RWPE2 (cell line): ENCODE results near the gene ERFE.

ENCODE experiments used
- ATAC-seq: fragments of 200-7000 bp; cut with Tn5 transposase; 3 replicates; pipeline ENCODE4 v1.9.1; 2021; ENCODE audit warnings: low read depth
- DNase-seq: peaks from one replicate; pipeline ENCODE4 v3.0.0-alpha.2; 2020; ENCODE audit warnings: low spot score
- H3K27ac ChIP-seq: fragments of 450-650 bp; 2 replicates; pipeline ENCODE4 v1.5.1; 2017; ENCODE audit warnings: mild to moderate bottlenecking; ENCODE audit not compliant: poor library complexity, severe bottlenecking
- H3K27me3 ChIP-seq: fragments of 250-450 bp; sonication (Bioruptor Pico); 2 replicates; pipeline ENCODE4 v1.5.1; 2021; ENCODE audit warnings: mild to moderate bottlenecking, moderate library complexity; ENCODE audit not compliant: insufficient read depth, poor library complexity, severe bottlenecking
- H3K36me3 ChIP-seq: fragments of 250-450 bp; sonication (Bioruptor Pico); 2 replicates; pipeline ENCODE4 v1.5.1; 2020; ENCODE audit warnings: low read depth, mild to moderate bottlenecking, moderate library complexity
- H3K4me1 ChIP-seq: fragments of 250-450 bp; sonication (Bioruptor Pico); 2 replicates; pipeline ENCODE4 v1.5.1; 2021; ENCODE audit warnings: mild to moderate bottlenecking, moderate library complexity; ENCODE audit not compliant: insufficient read depth, poor library complexity, severe bottlenecking
- H3K4me3 ChIP-seq: fragments of 250-450 bp; sonication (Bioruptor Pico); 2 replicates; pipeline ENCODE4 v1.5.1; 2021; ENCODE audit warnings: mild to moderate bottlenecking, moderate library complexity; ENCODE audit not compliant: severe bottlenecking
- H3K9me3 ChIP-seq: fragments of 250-450 bp; sonication (Bioruptor Pico); 2 replicates; pipeline ENCODE4 v1.5.1; 2021; ENCODE audit warnings: mild to moderate bottlenecking, moderate library complexity; ENCODE audit not compliant: severe bottlenecking
- TF ChIP-seq, protein P1 (sequence below): fragments of 450-650 bp; IDR thresholded peaks from one replicate; pipeline ENCODE4 v1.5.1; 2017; ENCODE audit warnings: mild to moderate bottlenecking, moderate library complexity; ENCODE audit not compliant: poor library complexity, severe bottlenecking

ERFE gene

DNA sequence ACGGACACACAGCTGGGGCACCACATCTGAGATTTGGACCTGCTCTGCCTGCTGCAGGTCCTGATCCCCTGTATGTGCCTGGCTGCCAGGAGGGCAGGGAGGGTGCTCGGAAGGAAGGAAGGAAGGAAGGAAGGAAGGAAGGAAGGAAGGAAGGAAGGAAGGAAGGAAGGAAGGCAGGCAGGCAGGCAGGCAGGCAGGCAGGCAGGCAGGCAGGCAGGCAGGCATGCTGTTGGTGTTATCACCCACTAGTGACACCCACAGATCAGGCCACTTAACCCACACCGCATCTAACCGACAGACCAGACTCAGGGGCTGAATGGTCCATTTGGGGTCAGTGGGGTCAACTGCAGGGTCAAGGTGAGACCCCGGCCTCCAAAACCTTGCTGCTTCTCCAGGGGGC lies 14.5 kb upstream of the ERFE start:
- H3K4me1 ChIP-seq = peaks cover 28% of the 10 kb centered on the region
- ATAC-seq (no peak), DNase-seq (no peak)

DNA sequence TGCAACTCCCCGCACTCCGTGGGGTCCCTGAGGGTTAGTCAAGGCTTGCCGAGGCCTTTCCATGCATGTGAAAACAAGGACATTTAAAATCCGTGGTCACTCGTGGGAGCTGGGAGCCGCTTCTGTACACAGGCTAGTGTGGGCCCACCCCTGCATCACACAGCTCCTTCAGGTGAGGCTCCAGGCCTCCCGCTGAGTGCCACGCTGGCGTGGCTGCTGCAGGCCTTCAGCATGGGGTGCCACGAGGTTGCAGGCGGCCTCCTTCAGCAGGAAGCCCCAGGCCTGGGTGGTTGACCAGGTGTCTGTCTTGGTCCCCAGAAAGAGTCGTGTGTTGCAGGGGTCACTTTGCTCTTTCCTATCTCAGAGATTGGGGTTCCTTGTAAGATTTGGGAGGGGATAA lies 13.7 kb upstream of the ERFE start:
- ATAC-seq = no peak
- DNase-seq = no peak
- H3K4me3 ChIP-seq = no peak overlapping the region
- TF ChIP-seq, protein P1, sequence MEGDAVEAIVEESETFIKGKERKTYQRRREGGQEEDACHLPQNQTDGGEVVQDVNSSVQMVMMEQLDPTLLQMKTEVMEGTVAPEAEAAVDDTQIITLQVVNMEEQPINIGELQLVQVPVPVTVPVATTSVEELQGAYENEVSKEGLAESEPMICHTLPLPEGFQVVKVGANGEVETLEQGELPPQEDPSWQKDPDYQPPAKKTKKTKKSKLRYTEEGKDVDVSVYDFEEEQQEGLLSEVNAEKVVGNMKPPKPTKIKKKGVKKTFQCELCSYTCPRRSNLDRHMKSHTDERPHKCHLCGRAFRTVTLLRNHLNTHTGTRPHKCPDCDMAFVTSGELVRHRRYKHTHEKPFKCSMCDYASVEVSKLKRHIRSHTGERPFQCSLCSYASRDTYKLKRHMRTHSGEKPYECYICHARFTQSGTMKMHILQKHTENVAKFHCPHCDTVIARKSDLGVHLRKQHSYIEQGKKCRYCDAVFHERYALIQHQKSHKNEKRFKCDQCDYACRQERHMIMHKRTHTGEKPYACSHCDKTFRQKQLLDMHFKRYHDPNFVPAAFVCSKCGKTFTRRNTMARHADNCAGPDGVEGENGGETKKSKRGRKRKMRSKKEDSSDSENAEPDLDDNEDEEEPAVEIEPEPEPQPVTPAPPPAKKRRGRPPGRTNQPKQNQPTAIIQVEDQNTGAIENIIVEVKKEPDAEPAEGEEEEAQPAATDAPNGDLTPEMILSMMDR = no peak
- no peaks in the 10 kb centered on the region for H3K27me3 ChIP-seq
- H3K36me3 ChIP-seq = no peaks in the 10 kb centered on the region
- H3K9me3 ChIP-seq = no peaks in the 10 kb centered on the region
- H3K4me1 ChIP-seq = peaks cover 28% of the 10 kb centered on the region
- H3K27ac ChIP-seq = no peak overlapping the region

More for the DNA sequence above, 14.5 kb upstream of the ERFE start:
- TF ChIP-seq, protein P1 = no peak
- Histone ChIP-seq H3K36me3 (no peaks in the 10 kb centered on the region), H3K27me3 (no peaks in the 10 kb centered on the region), H3K9me3 (no peaks in the 10 kb centered on the region), H3K4me3 (no peak overlapping the region), H3K27ac (no peak overlapping the region)

GRCh38 chr2:238145851-238146250 lies 12.9 kb upstream of the ERFE start:
- ATAC-seq (no peak), DNase-seq (no peak)
- Histone ChIP-seq H3K9me3 (no peaks in the 10 kb centered on the region), H3K27me3 (no peaks in the 10 kb centered on the region), H3K4me1 (peaks cover 28% of the 10 kb centered on the region), H3K27ac (no peak overlapping the region), H3K36me3 (no peaks in the 10 kb centered on the region), H3K4me3 (no peak overlapping the region)
- TF ChIP-seq, protein P1 = no peak

- Histone ChIP-seq H3K4me1 (peaks cover 17% of the 10 kb centered on the region), H3K9me3 (no peaks in the 10 kb centered on the region), H3K36me3 (no peaks in the 10 kb centered on the region), H3K27me3 (no peaks in the 10 kb centered on the region), H3K4me3 (no peak overlapping the region), H3K27ac (no peak overlapping the region)
- TF ChIP-seq, protein P1 = no peak
- DNase-seq (no peak), ATAC-seq (no peak)
Observed at GRCh38 chr2:238146884-238147544, 11.8 kb upstream of the ERFE start.

GRCh38 chr2:238148981-238149380 lies 9.8 kb upstream of the ERFE start:
- Histone ChIP-seq H3K9me3 (no peaks in the 10 kb centered on the region), H3K4me1 (no peaks in the 10 kb centered on the region), H3K27me3 (no peaks in the 10 kb centered on the region), H3K27ac (no peak overlapping the region), H3K36me3 (no peaks in the 10 kb centered on the region), H3K4me3 (no peak overlapping the region)
- DNase-seq = no peak
- TF ChIP-seq, protein P1 = no peak
- ATAC-seq = no peak
